ENCODE data around the gene FOXD2. TPM values are rescaled to one million over a fixed set of nuclear protein-coding genes. Genes with fewer than 3 reads are reported as not detected.
A peak's percentile ranks its signal among the peaks of the same experiment; 100 is the strongest.

Gene FOXD2
- total RNA-seq, 1 donor from 2014 or later, result 0.24 TPM

GRCh38 chr1:47460456-47460855 is 22.6 kb downstream of the FOXD2 start:
- DNase-seq (ENCODE audit: low spot score), result no peak

- no peak for DNase-seq (ENCODE audit: low spot score)
Observed at GRCh38 chr1:47465605-47466004, 27.8 kb downstream of the FOXD2 start.

GRCh38 chr1:47468709-47469389 is 31.0 kb downstream of the FOXD2 start:
- DNase-seq (ENCODE audit: low spot score), result no peak

- DNase-seq (ENCODE audit: low spot score), result no peak
Observed at GRCh38 chr1:47469390-47469759, 31.5 kb downstream of the FOXD2 start.

- DNase-seq (ENCODE audit: low spot score), result no peak
Observed at GRCh38 chr1:47469910-47470309, 32.1 kb downstream of the FOXD2 start.

- no peak for DNase-seq (ENCODE audit: low spot score)
Observed at GRCh38 chr1:47471163-47471562, 33.3 kb downstream of the FOXD2 start.

- no peak for DNase-seq (ENCODE audit: low spot score)
Observed at GRCh38 chr1:47474278-47475193, 36.7 kb downstream of the FOXD2 start.

- no peak for DNase-seq (ENCODE audit: low spot score)
Observed at GRCh38 chr1:47477595-47478080, 39.8 kb downstream of the FOXD2 start.

- peak; percentile 3 for DNase-seq (ENCODE audit: low spot score)
Observed at GRCh38 chr1:47478090-47478489, 40.2 kb downstream of the FOXD2 start.

- no peak for DNase-seq (ENCODE audit: low spot score)
Observed at GRCh38 chr1:47479664-47480063, 41.8 kb downstream of the FOXD2 start.

GRCh38 chr1:47481936-47482335 is 44.1 kb downstream of the FOXD2 start:
- no peak for DNase-seq (ENCODE audit: low spot score)

- DNase-seq (ENCODE audit: low spot score), result no peak
Observed at GRCh38 chr1:47482786-47483185, 44.9 kb downstream of the FOXD2 start.

GRCh38 chr1:47483651-47484050 is 45.8 kb downstream of the FOXD2 start:
- no peak for DNase-seq (ENCODE audit: low spot score)

- DNase-seq (ENCODE audit: low spot score), result no peak
Observed at GRCh38 chr1:47485817-47486216, 48.0 kb downstream of the FOXD2 start.

GRCh38 chr1:47487332-47487731 is 49.5 kb downstream of the FOXD2 start:
- DNase-seq (ENCODE audit: low spot score), result no peak

- DNase-seq (ENCODE audit: low spot score), result no peak
Observed at GRCh38 chr1:47487850-47488450, 50.1 kb downstream of the FOXD2 start.

Other genes starting within 250 kb of the FOXD2 start
- gene PDZK1IP1, start 248.0 kb upstream of the FOXD2 start, total RNA-seq (ENCODE audit: insufficient read depth, low replicate concordance), result not detected
- gene TAL1, start 205.8 kb upstream of the FOXD2 start, total RNA-seq (ENCODE audit: insufficient read depth, low replicate concordance), result 3.1 TPM
- gene STIL, start 123.9 kb upstream of the FOXD2 start, total RNA-seq (ENCODE audit: insufficient read depth, low replicate concordance), result 3.6 TPM
- gene CMPK1, start 104.3 kb upstream of the FOXD2 start, total RNA-seq (ENCODE audit: insufficient read depth, low replicate concordance), result 157 TPM
- gene FOXE3, start 21.8 kb upstream of the FOXD2 start, total RNA-seq (ENCODE audit: insufficient read depth, low replicate concordance), result not detected

All from umbilical cord (tissue), 2 donors.